GM19467 (cell line): ENCODE data around the gene PRLR.

ENCODE experiments used
- ATAC-seq: cut with Tn5 transposase; IDR thresholded peaks from one replicate; pipeline ENCODE4 v1.9.1; 2021; ENCODE audit warnings: mild to moderate bottlenecking, moderate library complexity; ENCODE audit not compliant: unreplicated experiment

Gene PRLR

GRCh38 chr5:35162848-35163709, 67.2 kb downstream of the PRLR start:
- no peak for ATAC-seq

GRCh38 chr5:35161652-35162273, 68.5 kb downstream of the PRLR start:
- no peak for ATAC-seq

- ATAC-seq: no peak
Observed at GRCh38 chr5:35160486-35161116, 69.7 kb downstream of the PRLR start.

- ATAC-seq: no peak
Observed at GRCh38 chr5:35159370-35159742, 70.9 kb downstream of the PRLR start.

GRCh38 chr5:35158622-35159369, 71.5 kb downstream of the PRLR start:
- no peak for ATAC-seq

GRCh38 chr5:35158204-35158603, 72.1 kb downstream of the PRLR start:
- no peak for ATAC-seq

GRCh38 chr5:35153375-35153932, 76.8 kb downstream of the PRLR start:
- no peak for ATAC-seq

- no peak for ATAC-seq
Observed at GRCh38 chr5:35152733-35153132, 77.6 kb downstream of the PRLR start.

GRCh38 chr5:35151146-35151920, 79.0 kb downstream of the PRLR start:
- no peak for ATAC-seq

- no peak for ATAC-seq
Observed at GRCh38 chr5:35149041-35149440, 81.2 kb downstream of the PRLR start.

- no peak for ATAC-seq
Observed at GRCh38 chr5:35146406-35146805, 83.9 kb downstream of the PRLR start.

- ATAC-seq: no peak
Observed at GRCh38 chr5:35145691-35146317, 84.5 kb downstream of the PRLR start.

- ATAC-seq: no peak
Observed at GRCh38 chr5:35145012-35145411, 85.3 kb downstream of the PRLR start.

GRCh38 chr5:35143841-35144240, 86.4 kb downstream of the PRLR start:
- ATAC-seq: no peak

GRCh38 chr5:35141739-35142138, 88.5 kb downstream of the PRLR start:
- ATAC-seq: no peak

- ATAC-seq: no peak
Observed at GRCh38 chr5:35138232-35138631, 92.1 kb downstream of the PRLR start.

GRCh38 chr5:35136386-35136785, 93.9 kb downstream of the PRLR start:
- no peak for ATAC-seq

- no peak for ATAC-seq
Observed at GRCh38 chr5:35135239-35135700, 95.0 kb downstream of the PRLR start.

- no peak for ATAC-seq
Observed at GRCh38 chr5:35134278-35135030, 95.8 kb downstream of the PRLR start.
